Ishikawa (cell line): ENCODE measurements around the gene TNFRSF1A.

ENCODE experiments used
- CEBPB ChIP-seq: IDR thresholded peaks from 2 replicates; pipeline ENCODE4 v1.6.1; 2012
- CREB1 ChIP-seq: IDR thresholded peaks from 2 replicates; pipeline ENCODE4 v1.6.1; 2012; ENCODE audit warnings: low read depth
- EGR1 ChIP-seq: IDR thresholded peaks from 2 replicates; pipeline ENCODE4 v1.6.1; 2012
- EP300 ChIP-seq: IDR thresholded peaks from 2 replicates; pipeline ENCODE4 v1.6.1; 2012; ENCODE audit warnings: borderline replicate concordance
- FOXM1 ChIP-seq: IDR thresholded peaks from 2 replicates; pipeline ENCODE4 v1.6.1; 2012; ENCODE audit warnings: low read depth, borderline replicate concordance
- MAX ChIP-seq: IDR thresholded peaks from 2 replicates; pipeline ENCODE4 v1.6.1; 2012
- NFIC ChIP-seq: IDR thresholded peaks from 2 replicates; pipeline ENCODE4 v1.6.1; 2012
- RAD21 ChIP-seq: IDR thresholded peaks from 2 replicates; pipeline ENCODE4 v1.6.1; 2012; ENCODE audit warnings: low read depth
- REST ChIP-seq: IDR thresholded peaks from 2 replicates; pipeline ENCODE4 v1.6.1; 2012; ENCODE audit warnings: low read depth, mild to moderate bottlenecking
- TAF1 ChIP-seq: IDR thresholded peaks from 2 replicates; pipeline ENCODE4 v1.6.1; 2012; ENCODE audit warnings: low read depth, mild to moderate bottlenecking
- TCF12 ChIP-seq: IDR thresholded peaks from 2 replicates; pipeline ENCODE4 v1.6.1; 2012; ENCODE audit warnings: low read depth
- TEAD4 ChIP-seq: IDR thresholded peaks from 2 replicates; pipeline ENCODE4 v1.6.1; 2012
- ZBTB7A ChIP-seq: IDR thresholded peaks from 2 replicates; pipeline ENCODE4 v1.6.1; 2012; ENCODE audit warnings: low read depth
- TF ChIP-seq, protein P1 (sequence below): IDR thresholded peaks from 2 replicates; pipeline ENCODE4 v1.6.1; 2012

The TNFRSF1A gene

GRCh38 chr12:6329703-6330064 is 12.2 kb downstream of the TNFRSF1A start:
- TF ChIP-seq TAF1 (no peak), ZBTB7A (no peak), EGR1 (no peak), FOXM1 (no peak), CEBPB (no peak), REST (no peak)
- TF ChIP-seq, protein P1, sequence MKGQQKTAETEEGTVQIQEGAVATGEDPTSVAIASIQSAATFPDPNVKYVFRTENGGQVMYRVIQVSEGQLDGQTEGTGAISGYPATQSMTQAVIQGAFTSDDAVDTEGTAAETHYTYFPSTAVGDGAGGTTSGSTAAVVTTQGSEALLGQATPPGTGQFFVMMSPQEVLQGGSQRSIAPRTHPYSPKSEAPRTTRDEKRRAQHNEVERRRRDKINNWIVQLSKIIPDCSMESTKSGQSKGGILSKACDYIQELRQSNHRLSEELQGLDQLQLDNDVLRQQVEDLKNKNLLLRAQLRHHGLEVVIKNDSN = no peak

DNA sequence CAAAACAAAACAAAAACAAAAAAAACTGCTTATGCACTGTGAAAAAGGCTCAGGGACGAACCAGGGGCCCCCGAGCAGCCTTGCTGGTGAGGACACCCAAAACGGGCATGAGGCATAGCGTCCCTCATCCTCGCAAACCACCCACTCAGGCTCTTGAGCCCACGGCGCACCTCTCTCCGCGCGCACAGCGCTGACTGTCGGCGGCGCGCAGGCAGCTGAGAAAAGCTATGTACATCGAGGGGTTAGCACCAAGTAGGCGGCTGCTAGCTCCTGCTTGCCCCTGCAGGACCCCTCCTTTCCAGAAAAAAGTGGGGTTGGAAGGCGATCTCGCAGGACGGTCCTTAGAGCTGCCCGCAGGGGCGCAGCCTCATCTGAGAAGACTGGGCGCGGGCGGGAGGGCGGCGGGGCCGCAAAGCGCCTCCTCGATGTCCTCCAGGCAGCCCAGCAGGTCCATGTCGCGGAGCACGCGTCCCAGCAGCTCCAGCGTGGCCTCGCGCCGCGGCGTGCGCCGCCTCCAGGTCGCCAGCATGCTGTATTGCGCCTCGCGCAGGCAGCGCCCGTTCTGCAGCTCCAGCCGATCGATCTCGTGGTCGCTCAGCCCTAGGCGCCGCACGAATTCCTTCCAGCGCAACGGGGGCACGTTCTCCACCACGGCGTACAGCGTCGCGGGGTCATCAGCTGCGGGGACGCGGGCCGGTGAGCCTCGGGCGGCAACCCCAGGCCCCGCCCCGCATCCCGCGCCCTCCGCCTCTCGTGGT is 12.8 kb downstream of the TNFRSF1A start:
- TF ChIP-seq TCF12 = no peak
- no peak for TF ChIP-seq TEAD4
- TF ChIP-seq NFIC = no peak
- TF ChIP-seq FOXM1 = no peak
- no peak for TF ChIP-seq REST
- TF ChIP-seq, protein P1 = no peak
- TF ChIP-seq CREB1 = no peak
- TF ChIP-seq ZBTB7A = no peak
- TF ChIP-seq MAX = no peak
- no peak for TF ChIP-seq EP300
- TF ChIP-seq EGR1 = no peak

DNA sequence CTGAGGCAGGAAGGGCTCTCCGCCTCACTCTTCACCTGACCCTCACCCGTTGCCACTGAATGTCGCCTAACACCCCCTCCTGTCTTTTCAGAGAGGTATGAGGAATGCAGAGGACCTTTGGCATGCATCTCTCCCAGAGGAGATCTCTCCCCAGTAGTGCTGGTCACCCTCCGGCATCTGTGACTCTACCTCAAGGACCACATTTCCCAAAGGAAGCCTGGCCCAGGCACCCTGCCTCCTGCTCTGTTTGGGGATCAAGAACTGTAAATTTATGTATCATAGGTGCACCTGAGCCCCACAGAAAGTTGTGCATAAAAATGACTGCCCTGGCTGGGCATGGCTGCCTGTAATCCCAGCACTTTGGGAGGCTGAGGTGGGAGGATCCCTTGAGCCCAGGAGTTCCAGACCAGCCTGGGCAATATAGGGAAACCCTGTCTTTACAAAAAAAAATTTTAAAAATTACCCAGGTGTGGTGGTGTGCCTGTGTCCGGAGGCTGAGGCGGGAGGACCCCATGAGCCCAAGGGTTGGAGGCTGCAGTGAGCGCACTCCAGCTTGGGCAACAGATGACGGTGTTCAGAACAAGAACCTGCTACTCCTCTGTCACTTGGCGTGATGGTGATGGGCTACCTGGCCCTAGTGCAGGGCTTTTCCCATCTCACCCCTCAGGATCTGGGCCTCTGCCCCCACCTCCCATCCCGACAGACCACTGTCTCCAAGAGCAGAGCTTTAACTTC is 13.7 kb downstream of the TNFRSF1A start:
- TF ChIP-seq FOXM1 (no peak), MAX (no peak), CEBPB (no peak), NFIC (no peak), CREB1 (no peak), ZBTB7A (no peak), REST (no peak), EGR1 (no peak), EP300 (no peak), TAF1 (no peak), TEAD4 (no peak), RAD21 (no peak), TCF12 (no peak)
- TF ChIP-seq, protein P1 = no peak
